Osteocyte (in vitro differentiated cells): ENCODE results near the gene NSMF. TPM values are rescaled to one million over a fixed set of nuclear protein-coding genes. Genes with fewer than 3 reads are reported as not detected.

Source experiments
- DNase-seq: peaks from one replicate; pipeline ENCODE4 v3.0.0; 2021; ENCODE audit warnings: mixed read lengths; ENCODE audit not compliant: unreplicated experiment; ENCODE audit errors: extremely low spot score
- H3K27ac Mint-ChIP-seq: one replicate; pipeline ENCODE4 v1.8.0; 2021; ENCODE audit warnings: mild to moderate bottlenecking, mixed read lengths; ENCODE audit not compliant: unreplicated experiment
- H3K27me3 Mint-ChIP-seq: one replicate; pipeline ENCODE4 v1.8.0; 2021; ENCODE audit warnings: mixed read lengths; ENCODE audit not compliant: unreplicated experiment
- H3K36me3 Mint-ChIP-seq: one replicate; pipeline ENCODE4 v1.8.0; 2021; ENCODE audit warnings: mixed read lengths; ENCODE audit not compliant: unreplicated experiment
- H3K4me1 Mint-ChIP-seq: one replicate; pipeline ENCODE4 v1.8.0; 2021; ENCODE audit warnings: mixed read lengths; ENCODE audit not compliant: unreplicated experiment
- H3K4me3 Mint-ChIP-seq: one replicate; pipeline ENCODE4 v1.8.0; 2021; ENCODE audit warnings: mild to moderate bottlenecking, moderate library complexity, mixed read lengths; ENCODE audit not compliant: unreplicated experiment
- H3K9me3 Mint-ChIP-seq: one replicate; pipeline ENCODE4 v1.8.0; 2021; ENCODE audit warnings: mixed read lengths; ENCODE audit not compliant: unreplicated experiment
- CTCF ChIP-seq: fragments of 200-600 bp; sonication (generic); IDR thresholded peaks from 2 replicates; pipeline ENCODE4 v1.5.0; 2021; ENCODE audit warnings: antibody characterized with exemption, mild to moderate bottlenecking, moderate library complexity
- total RNA-seq: library from RNA; stranded (reverse); gene quantifications from 2 replicates; pipeline ENCODE4 v1.2.1, GENCODE V29; 2021

The NSMF gene
- total RNA-seq, 1 donor from 2014 or later = 103 TPM

- no peak for DNase-seq
- no peak for TF ChIP-seq CTCF
- peaks cover 32% of the 10 kb centered on the region for H3K4me1 Mint-ChIP-seq
Observed at GRCh38 chr9:137446851-137447471, 12.2 kb downstream of the NSMF start.

GRCh38 chr9:137445930-137446431 is 13.2 kb downstream of the NSMF start:
- Mint-ChIP-seq H3K9me3 (no peaks in the 10 kb centered on the region), H3K27me3 (peaks cover 2% of the 10 kb centered on the region), H3K4me3 (no peak overlapping the region), H3K27ac (no peak overlapping the region), H3K36me3 (no peaks in the 10 kb centered on the region), H3K4me1 (peaks cover 34% of the 10 kb centered on the region)
- TF ChIP-seq CTCF = no peak
- no peak for DNase-seq

More at GRCh38 chr9:137446851-137447471, 12.2 kb downstream of the NSMF start:
- H3K27me3 Mint-ChIP-seq = peaks cover under 1% of the 10 kb centered on the region
- no peaks in the 10 kb centered on the region for H3K36me3 Mint-ChIP-seq
- H3K4me3 Mint-ChIP-seq = no peak overlapping the region
- H3K9me3 Mint-ChIP-seq = no peaks in the 10 kb centered on the region
- peak overlapping the region; percentile 50 for H3K27ac Mint-ChIP-seq

- H3K4me1 Mint-ChIP-seq = peaks cover 34% of the 10 kb centered on the region
- no peak for DNase-seq
- no peaks in the 10 kb centered on the region for H3K36me3 Mint-ChIP-seq
- H3K9me3 Mint-ChIP-seq = no peaks in the 10 kb centered on the region
- peak; percentile 82 for TF ChIP-seq CTCF
- peaks cover 2% of the 10 kb centered on the region for H3K27me3 Mint-ChIP-seq
- no peak overlapping the region for H3K4me3 Mint-ChIP-seq
- peak overlapping the region; percentile 54 for H3K27ac Mint-ChIP-seq
Observed at GRCh38 chr9:137445275-137445807, 13.8 kb downstream of the NSMF start.

- H3K36me3 Mint-ChIP-seq = no peaks in the 10 kb centered on the region
- H3K9me3 Mint-ChIP-seq = no peaks in the 10 kb centered on the region
- peaks cover 36% of the 10 kb centered on the region for H3K4me1 Mint-ChIP-seq
- no peak for TF ChIP-seq CTCF
- H3K27ac Mint-ChIP-seq = no peak overlapping the region
- DNase-seq = no peak
- H3K27me3 Mint-ChIP-seq = peaks cover 2% of the 10 kb centered on the region
- no peak overlapping the region for H3K4me3 Mint-ChIP-seq
Observed at GRCh38 chr9:137444106-137444790, 14.9 kb downstream of the NSMF start.

GRCh38 chr9:137441935-137442321 is 17.2 kb downstream of the NSMF start:
- H3K4me1 Mint-ChIP-seq = peaks cover 22% of the 10 kb centered on the region
- peak overlapping the region; percentile 65 for H3K4me3 Mint-ChIP-seq
- peak overlapping the region; percentile 18 for H3K27ac Mint-ChIP-seq

More at GRCh38 chr9:137441935-137442321, 17.2 kb downstream of the NSMF start:
- no peak for TF ChIP-seq CTCF
- Mint-ChIP-seq H3K27me3 (peaks cover 2% of the 10 kb centered on the region), H3K9me3 (no peaks in the 10 kb centered on the region), H3K36me3 (no peaks in the 10 kb centered on the region)
- DNase-seq = no peak
